Iris pigment epithelial cell (primary cell): Measurements from ENCODE around the gene FLAD1.
"Not testable (repeated sequence)": the region's sequence is repeated elsewhere in the genome, so short reads cannot be mapped to it uniquely, and the experiment has no call there.

ENCODE experiments used
- DNase-seq: peaks from one replicate; pipeline ENCODE4 v3.0.0-alpha.2; 2011; ENCODE audit warnings: low read depth

Gene FLAD1

GRCh38 chr1:154969246-154969645 is 13.9 kb upstream of the FLAD1 start:
- no peak for DNase-seq

GRCh38 chr1:154969860-154970452 is 13.2 kb upstream of the FLAD1 start:
- DNase-seq = no peak

- DNase-seq = peak; percentile 95
Measured at GRCh38 chr1:154970631-154971340, 12.4 kb upstream of the FLAD1 start, which contains the start of gene SHC1. TSS of gene SHC1 (minus strand) at chr1:154970747. CDS start at chr1:154970526, 221 bp downstream.

DNA sequence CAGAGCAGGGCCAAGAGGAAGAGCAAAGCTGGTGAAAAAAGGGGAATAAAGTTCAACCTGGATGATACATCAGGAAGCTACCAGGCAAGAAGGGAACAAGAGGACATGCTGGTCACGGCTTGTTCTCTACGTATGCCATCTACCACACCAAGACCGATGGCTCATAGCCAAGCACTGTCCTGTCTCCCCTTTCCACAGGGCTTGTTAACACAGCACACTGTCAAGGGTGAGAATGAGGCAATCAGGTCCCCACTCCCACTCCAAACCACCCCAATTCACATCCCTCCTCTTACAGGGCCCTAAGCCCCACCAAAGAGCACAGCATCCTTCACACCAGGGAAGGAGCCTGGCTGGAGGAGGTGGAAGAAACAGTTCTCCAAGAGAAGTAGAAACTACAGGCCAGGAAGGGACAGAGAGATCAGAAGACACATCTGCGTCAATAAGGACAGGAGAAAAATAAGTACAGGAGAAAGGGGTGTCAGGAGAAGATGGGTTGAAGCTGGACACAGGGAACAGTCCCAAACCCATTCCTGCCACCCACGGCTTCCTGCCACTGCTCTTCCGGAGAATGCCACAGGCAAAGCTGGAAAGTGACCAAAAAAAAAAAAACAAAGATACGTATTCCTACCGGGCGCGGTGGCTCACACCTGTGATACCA is 11.7 kb upstream of the FLAD1 start:
- DNase-seq = peak; percentile 58

DNA sequence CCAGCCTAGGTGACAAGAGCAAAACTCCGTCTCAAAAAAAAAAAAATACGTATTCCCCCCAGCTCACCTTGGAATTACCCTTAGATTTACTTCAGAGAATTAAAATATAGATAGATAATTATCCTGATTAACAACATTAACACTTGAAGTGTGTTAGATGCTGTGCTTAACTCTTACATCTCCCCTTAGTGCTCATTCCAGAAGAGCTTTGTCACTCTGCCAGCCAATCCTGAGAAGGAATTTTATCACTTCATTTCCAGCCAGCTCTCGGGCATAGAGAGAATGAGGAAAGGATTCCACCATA is 11.0 kb upstream of the FLAD1 start:
- no peak for DNase-seq

DNA sequence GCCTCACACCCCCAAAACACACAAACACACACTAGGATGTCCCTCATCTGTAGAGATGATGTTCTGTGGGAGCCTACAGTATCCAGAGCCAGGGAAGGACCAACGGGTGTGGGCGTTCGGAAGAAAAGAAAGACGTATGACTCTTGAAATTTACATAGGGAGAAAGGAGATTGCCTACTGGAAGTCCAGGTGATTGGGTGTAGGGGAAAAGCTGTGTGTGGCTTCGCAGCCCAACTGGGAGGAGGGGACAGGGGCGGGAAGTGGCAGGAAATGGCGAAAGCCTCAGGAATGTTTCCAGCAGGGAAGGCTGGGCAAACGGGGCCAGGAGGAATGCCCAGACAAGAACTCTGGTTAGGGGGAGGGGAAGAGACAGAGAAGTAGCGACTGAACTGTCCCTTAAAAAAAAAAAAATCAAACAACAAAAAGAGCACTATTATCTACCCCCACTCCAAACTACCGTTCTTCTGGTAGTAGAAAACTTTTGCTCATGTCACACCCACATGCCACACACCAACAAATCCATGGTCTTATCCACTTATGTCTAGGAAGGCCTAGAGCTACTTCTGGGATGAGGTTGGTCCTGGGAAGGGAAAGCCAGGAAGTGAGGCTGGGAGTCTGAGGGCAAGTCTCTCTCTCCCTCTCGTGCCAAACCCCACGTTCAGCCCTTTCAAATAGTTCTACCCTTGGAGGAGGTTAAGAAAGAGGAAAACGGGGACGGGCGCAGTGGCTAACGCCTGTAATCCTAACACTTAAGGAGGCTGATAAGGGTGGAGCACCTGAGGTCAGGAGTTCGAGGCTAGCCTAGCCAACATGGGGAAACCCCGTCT is 10.4 kb upstream of the FLAD1 start:
- DNase-seq = peak; percentile 90

DNA sequence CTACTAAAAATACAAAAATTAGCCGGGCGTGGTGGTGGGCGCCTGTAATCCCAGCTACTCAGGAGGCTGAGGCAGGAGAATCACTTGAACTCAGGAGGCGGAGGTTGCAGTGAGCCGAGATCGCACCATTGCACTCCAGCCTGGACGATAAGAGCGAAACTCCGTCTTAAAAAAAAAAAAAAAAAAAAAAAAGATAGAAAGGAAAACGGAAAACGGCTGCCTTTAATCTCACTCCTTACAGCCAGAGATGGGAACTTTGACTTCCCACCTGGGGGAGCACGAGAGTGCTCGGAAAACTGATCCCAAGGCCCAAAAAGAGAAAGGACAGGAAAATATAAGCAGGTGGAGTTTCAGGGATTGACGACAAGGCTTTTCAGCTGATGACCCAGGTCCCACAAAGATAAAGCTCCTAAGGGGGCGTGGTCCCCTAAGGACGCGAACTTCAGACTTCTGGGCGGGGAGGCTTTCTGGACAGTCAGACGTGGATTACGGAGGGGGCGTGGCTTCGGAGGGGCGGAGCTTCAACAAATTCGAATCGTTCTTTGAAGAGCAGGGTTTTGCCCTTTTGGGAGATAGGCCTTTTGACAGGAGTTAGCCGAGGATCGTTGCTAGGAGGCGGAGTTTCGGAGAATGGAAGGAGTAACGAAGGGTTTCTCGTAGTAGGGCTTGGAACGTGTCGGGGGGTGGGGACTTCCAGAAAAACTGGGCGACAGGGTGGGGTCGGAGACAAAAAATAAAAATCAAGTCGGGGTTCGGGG is 9.6 kb upstream of the FLAD1 start:
- peak; percentile 98 for DNase-seq

DNA sequence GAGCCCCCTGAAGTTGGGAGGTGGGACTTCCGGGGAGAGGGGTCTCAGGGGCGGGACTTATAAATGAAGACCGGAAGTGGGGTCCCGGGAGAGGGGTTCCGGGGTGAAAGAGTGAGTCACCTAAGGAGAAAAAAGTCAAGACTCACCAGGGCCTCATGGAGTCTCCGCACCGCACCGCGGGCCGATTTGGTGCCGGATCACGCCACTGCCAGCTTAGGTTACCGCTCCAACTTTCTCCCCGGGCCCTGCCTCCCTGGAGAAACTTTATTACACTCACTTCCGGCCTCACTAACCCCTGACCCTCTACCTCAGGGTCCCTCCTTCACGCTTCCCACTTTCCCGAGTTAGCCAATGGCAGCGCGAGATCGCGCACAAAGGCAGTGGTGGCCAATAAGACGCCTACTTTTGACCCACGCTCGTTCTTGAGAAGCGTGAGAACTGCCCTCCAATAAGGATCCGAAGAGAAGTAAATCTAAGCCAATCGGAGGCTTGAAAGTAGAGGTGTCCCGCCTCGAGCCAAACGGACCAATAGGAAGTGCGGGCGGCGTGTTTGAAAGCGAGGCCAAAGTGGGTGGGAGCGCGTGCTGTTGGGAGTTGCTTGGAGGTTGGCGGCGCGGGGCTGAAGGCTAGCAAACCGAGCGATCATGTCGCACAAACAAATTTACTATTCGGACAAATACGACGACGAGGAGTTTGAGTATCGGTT is 8.9 kb upstream of the FLAD1 start, which contains the start of gene CKS1B:
Gene CKS1B, plus strand, starts transcription at position 580 of the 706 bp plus-strand sequence. Its CDS starts 65 bp downstream, at position 645.
- DNase-seq = peak; percentile 100

- peak; percentile 87 for DNase-seq
Measured at GRCh38 chr1:154974808-154975408, 8.2 kb upstream of the FLAD1 start.

- peak; percentile 73 for DNase-seq
Measured at GRCh38 chr1:154975409-154976059, 7.6 kb upstream of the FLAD1 start.

DNA sequence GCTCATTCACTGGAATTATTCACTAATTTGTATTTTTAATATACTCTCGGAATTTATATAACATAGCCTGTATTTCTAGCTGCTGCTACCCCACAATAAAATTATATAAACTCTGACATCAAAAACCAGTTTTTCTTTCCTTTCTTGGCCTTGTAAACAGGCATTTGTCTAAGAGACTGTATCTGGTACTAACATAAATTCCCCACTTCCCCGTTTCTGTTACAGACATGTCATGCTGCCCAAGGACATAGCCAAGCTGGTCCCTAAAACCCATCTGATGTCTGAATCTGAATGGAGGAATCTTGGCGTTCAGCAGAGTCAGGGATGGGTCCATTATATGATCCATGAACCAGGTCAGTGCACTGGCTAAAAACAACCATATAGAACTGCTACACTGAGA is 5.4 kb upstream of the FLAD1 start:
- DNase-seq = not testable (repeated sequence)

GRCh38 chr1:154978360-154978759 is 4.8 kb upstream of the FLAD1 start:
- no peak for DNase-seq

DNA sequence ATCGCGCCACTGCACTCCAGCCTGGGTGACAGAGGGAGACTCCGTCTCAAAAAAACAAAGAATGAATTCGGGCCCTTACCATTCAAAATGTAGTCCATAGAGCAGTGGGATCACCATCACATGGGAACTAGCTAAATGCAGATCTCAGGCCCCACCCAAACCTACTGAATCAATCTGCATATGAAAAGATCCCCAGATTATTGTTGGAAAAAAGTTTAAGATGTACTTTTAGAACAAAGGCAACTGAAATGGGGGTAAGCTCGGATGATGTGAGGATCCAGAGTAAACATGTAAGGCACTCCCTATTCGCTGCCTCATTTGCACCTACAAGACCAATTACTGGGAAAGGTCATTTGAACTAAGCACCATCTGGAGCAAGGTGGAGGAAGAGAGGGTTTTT is 803 bp upstream of the FLAD1 start:
- no peak for DNase-seq

DNA sequence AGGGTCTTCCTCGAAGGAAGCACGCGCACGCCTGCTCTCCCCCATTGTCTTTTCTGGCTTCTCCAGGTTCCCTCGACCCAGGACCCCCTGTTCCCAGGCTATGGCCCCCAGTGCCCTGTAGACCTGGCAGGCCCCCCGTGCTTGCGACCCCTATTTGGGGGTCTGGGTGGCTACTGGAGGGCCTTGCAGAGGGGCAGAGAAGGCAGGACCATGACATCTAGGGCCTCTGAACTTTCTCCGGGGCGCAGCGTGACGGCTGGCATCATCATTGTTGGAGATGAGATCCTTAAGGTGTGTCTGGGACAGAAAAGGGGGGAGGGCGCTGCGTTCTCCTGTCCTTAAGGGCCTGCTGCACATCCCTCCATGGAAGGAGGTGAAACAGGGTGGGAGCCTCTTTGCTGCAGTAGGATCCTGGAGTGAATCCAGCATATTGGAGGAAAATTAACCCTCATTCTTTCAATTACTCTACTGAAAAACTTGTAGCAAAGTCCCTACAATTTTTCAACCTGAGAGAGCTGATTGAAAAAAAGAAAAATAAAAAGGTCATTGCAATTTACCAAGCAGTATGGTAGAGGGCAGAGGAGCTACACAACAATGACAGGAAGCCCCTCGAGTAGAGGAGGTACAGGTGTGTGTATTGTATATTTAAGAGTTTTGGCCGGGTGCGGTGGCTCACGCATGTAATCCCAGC is 777 bp downstream of the FLAD1 start:
- DNase-seq = no peak

DNA sequence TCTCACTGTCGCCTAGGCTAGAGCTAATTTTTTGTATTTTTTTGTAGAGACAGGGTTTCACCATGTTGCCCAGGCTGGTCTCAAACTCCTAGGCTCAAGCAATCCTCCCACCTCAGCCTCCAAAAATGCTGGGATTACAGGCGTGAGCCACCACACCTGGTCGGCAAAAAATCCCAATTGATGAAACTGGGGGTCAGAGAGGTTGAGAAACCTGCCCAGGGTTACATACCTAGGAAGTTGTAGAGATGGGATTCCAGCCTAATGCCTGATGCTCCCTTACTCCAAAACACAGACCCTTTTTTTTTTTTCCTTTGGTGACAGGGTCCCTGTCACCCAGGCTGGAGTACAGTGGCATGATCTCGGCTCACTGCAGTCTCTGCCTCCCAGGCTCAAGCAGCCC is 3.6 kb downstream of the FLAD1 start:
- not testable (repeated sequence) for DNase-seq

DNA sequence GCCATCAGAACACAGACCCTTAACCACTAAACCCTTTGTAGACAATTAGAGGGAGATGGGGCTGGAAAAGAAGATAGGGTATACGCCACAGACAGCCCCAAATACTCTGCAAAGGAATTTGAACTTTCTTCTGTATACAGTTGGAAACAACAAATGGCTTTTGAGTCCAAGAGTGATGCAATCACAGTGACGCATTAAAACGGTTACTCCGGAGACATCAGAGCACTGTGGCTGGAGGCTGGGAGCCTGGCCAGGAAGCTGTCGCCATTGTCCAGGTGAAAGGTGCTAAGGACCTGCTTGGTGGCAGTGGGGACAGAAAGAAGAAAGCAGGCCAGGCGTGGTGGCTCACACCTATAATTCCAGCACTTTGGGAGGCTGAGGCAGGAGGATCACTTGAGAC is 4.2 kb downstream of the FLAD1 start:
- DNase-seq = peak; percentile 57

- DNase-seq = no peak
Measured at GRCh38 chr1:154988058-154988954, 5.2 kb downstream of the FLAD1 start.

- no peak for DNase-seq
Measured at GRCh38 chr1:154989195-154989860, 6.2 kb downstream of the FLAD1 start.
